MM.1S (cell line): Measurements from ENCODE around the gene P3H1.

Experiments
- DNase-seq: peaks from one replicate; pipeline ENCODE4 v3.0.0-alpha.2; 2015
- H2AFZ ChIP-seq: fragments of 300-600 bp; sonication (generic); 2 replicates; pipeline ENCODE4 v1.6.0; 2016; ENCODE audit warnings: antibody characterized with exemption, low read length
- H3F3A ChIP-seq: fragments of 300-600 bp; sonication (generic); 2 replicates; pipeline ENCODE4 v1.6.1; 2016; ENCODE audit warnings: mild to moderate bottlenecking, antibody characterized with exemption, low read length, moderate library complexity, mixed read lengths; ENCODE audit not compliant: insufficient read depth
- H3K27ac ChIP-seq: fragments of 300-600 bp; sonication (generic); 2 replicates; pipeline ENCODE4 v1.5.1; 2016; ENCODE audit warnings: mild to moderate bottlenecking, low read length
- H3K27me3 ChIP-seq: fragments of 300-600 bp; sonication (generic); replicated peaks from 2 replicates; pipeline ENCODE4 v1.6.0; 2016; ENCODE audit warnings: low read length; ENCODE audit not compliant: insufficient read depth
- H3K36me3 ChIP-seq: fragments of 300-600 bp; sonication (generic); replicated peaks from 2 replicates; pipeline ENCODE4 v1.6.1; 2016; ENCODE audit warnings: mild to moderate bottlenecking, low read length, mixed read lengths; ENCODE audit not compliant: insufficient read depth
- H3K4me1 ChIP-seq: fragments of 300-600 bp; sonication (generic); 2 replicates; pipeline ENCODE4 v1.6.1; 2016; ENCODE audit warnings: low read length, mixed read lengths
- H3K4me2 ChIP-seq: fragments of 300-600 bp; sonication (generic); 2 replicates; pipeline ENCODE4 v1.6.0; 2016; ENCODE audit warnings: low read depth, low read length
- H3K4me3 ChIP-seq: fragments of 300-600 bp; sonication (generic); 2 replicates; pipeline ENCODE4 v1.5.1; 2016; ENCODE audit warnings: low read length, mixed read lengths
- H3K79me2 ChIP-seq: fragments of 300-600 bp; sonication (generic); 2 replicates; pipeline ENCODE4 v1.6.1; 2016; ENCODE audit warnings: mixed run types, low read length, mixed read lengths
- H3K9ac ChIP-seq: fragments of 300-600 bp; sonication (generic); 2 replicates; pipeline ENCODE4 v1.6.1; 2016; ENCODE audit warnings: low read length, mixed read lengths
- H3K9me2 ChIP-seq: fragments of 300-600 bp; sonication (generic); replicated peaks from 2 replicates; pipeline ENCODE4 v1.6.1; 2016; ENCODE audit warnings: mild to moderate bottlenecking, low read length, mixed read lengths; ENCODE audit not compliant: insufficient read depth
- H3K9me3 ChIP-seq: fragments of 300-600 bp; sonication (generic); replicated peaks from 2 replicates; pipeline ENCODE4 v1.6.1; 2016; ENCODE audit warnings: mild to moderate bottlenecking, low read length, mixed read lengths; ENCODE audit not compliant: insufficient read depth
- H4K20me1 ChIP-seq: fragments of 300-600 bp; sonication (generic); 2 replicates; pipeline ENCODE4 v1.6.1; 2016; ENCODE audit warnings: mild to moderate bottlenecking, low read length, moderate library complexity, mixed read lengths; ENCODE audit not compliant: insufficient read depth
- CTCF ChIP-seq: fragments of 300-600 bp; sonication (generic); IDR thresholded peaks from 2 replicates; pipeline ENCODE4 v1.5.1; 2016; ENCODE audit warnings: antibody characterized with exemption, low read length, mixed read lengths
- EZH2 ChIP-seq: fragments of 300-600 bp; sonication (generic); optimal IDR thresholded peaks from 2 replicates; pipeline ENCODE3; 2017; ENCODE audit warnings: low read depth, mild to moderate bottlenecking, antibody characterized with exemption, low read length, mixed read lengths
- EZH2phosphoT487 ChIP-seq: fragments of 300-600 bp; sonication (generic); IDR thresholded peaks from 2 replicates; pipeline ENCODE4 v1.6.1; 2018; ENCODE audit warnings: antibody characterized with exemption, low read length

Gene P3H1

DNA sequence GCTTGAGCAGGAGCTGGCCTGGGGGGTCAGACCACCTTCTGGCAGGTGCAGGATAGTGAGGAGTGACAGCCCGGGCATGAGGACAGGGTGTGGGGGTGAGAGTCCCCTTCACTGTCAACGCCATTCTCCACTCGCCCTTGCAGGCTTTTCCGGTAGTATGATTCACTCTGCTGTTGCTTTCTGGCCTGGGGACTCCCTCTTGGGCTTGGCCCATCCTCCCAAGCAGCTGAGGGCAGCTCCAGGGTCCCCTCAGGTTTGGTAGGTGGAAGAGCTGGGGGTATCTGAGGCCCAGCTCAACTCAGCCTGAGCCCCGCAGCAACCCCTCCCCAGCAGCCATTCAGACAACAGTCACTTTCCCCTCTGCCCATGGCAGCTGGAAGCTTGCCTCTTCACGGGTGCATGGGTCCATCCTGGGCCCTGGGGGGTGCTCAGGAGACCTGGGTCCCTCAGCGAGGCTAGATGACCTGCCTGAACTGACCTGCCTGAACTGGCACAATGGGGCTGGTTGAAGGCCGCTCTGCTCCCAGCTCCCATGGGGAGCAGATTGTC, 28.1 kb downstream of the P3H1 start:
- no peaks in the 10 kb centered on the region for H3F3A ChIP-seq
- no peaks in the 10 kb centered on the region for H3K9me2 ChIP-seq
- H3K4me1 ChIP-seq: no peaks in the 10 kb centered on the region
- DNase-seq: no peak
- no peak overlapping the region for H2AFZ ChIP-seq
- no peaks in the 10 kb centered on the region for H3K79me2 ChIP-seq
- no peak overlapping the region for H3K4me2 ChIP-seq
- H3K36me3 ChIP-seq: no peaks in the 10 kb centered on the region
- TF ChIP-seq EZH2phosphoT487: no peak
- no peak for TF ChIP-seq EZH2
- no peak for TF ChIP-seq CTCF
- no peaks in the 10 kb centered on the region for H3K9me3 ChIP-seq
- H3K27me3 ChIP-seq: no peaks in the 10 kb centered on the region
- no peak overlapping the region for H3K27ac ChIP-seq
- no peaks in the 10 kb centered on the region for H4K20me1 ChIP-seq
- no peak overlapping the region for H3K9ac ChIP-seq
- no peak overlapping the region for H3K4me3 ChIP-seq

GRCh38 chr1:42737986-42738677, 28.7 kb downstream of the P3H1 start:
- Histone ChIP-seq H3K9me2 (no peaks in the 10 kb centered on the region), H3K4me1 (no peaks in the 10 kb centered on the region), H3K9ac (no peak overlapping the region), H3K9me3 (no peaks in the 10 kb centered on the region), H3K36me3 (no peaks in the 10 kb centered on the region), H3F3A (no peaks in the 10 kb centered on the region), H3K79me2 (no peaks in the 10 kb centered on the region), H2AFZ (no peak overlapping the region), H3K27me3 (no peaks in the 10 kb centered on the region), H4K20me1 (no peaks in the 10 kb centered on the region), H3K4me3 (no peak overlapping the region), H3K27ac (no peak overlapping the region), H3K4me2 (no peak overlapping the region)
- TF ChIP-seq CTCF (no peak), EZH2 (no peak), EZH2phosphoT487 (no peak)
- no peak for DNase-seq

- Histone ChIP-seq H3K27ac (no peak overlapping the region), H3K4me1 (no peaks in the 10 kb centered on the region), H3K4me3 (no peak overlapping the region)
Observed at GRCh38 chr1:42737257-42737656, 29.6 kb downstream of the P3H1 start.

More at GRCh38 chr1:42737257-42737656, 29.6 kb downstream of the P3H1 start:
- Histone ChIP-seq H3K4me2 (0 out of 2 replicates have a peak overlapping the region, but pooled peaks have one; percentile 34), H3K27me3 (no peaks in the 10 kb centered on the region), H3K79me2 (no peaks in the 10 kb centered on the region), H3K9me3 (no peaks in the 10 kb centered on the region), H3K36me3 (no peaks in the 10 kb centered on the region), H2AFZ (peak overlapping the region; percentile 46; the same call in 1 of the 2 replicates), H4K20me1 (no peaks in the 10 kb centered on the region), H3K9ac (no peak overlapping the region), H3K9me2 (no peaks in the 10 kb centered on the region), H3F3A (no peaks in the 10 kb centered on the region)
- TF ChIP-seq EZH2phosphoT487: no peak
- TF ChIP-seq CTCF: peak; percentile 26
- peak; percentile 24 for DNase-seq
